Caco-2 (cell line): ENCODE results near the gene CLSTN1. TPM values are rescaled to one million over a fixed set of nuclear protein-coding genes. Genes with fewer than 3 reads are reported as not detected.
A peak's percentile ranks its signal among the peaks of the same experiment; 100 is the strongest.

Experiments
- BruUV-seq: library from RNA; stranded (reverse); fragments of 400-500 nt; replicated peaks from 2 replicates; lab custom pipeline; 2021; lab: Mats Ljungman, UMichigan
- CTCF ChIA-PET: fragments of 300-600 bp; sonication (Branson Sonifier 250); formaldehyde crosslinking; loops from one replicate; lab custom pipeline; 2022; ENCODE audit warnings: antibody characterized with exemption; lab: Charles Lee
- POLR2A ChIA-PET: fragments of 300-600 bp; sonication (Branson Sonifier 250); formaldehyde crosslinking; loops from one replicate; lab custom pipeline; 2022; ENCODE audit warnings: antibody characterized with exemption; lab: Charles Lee
- DNase-seq, 2 experiments: peaks; one replicate each; pipeline versions ENCODE4 v3.0.0 to v3.0.0-alpha.2; 2020 to 2022
- H3K27me3 ChIP-seq: replicated peaks from 2 replicates; pipeline ENCODE4 v1.6.0; 2011; ENCODE audit warnings: low read length; ENCODE audit not compliant: control insufficient read depth, insufficient read depth
- H3K36me3 ChIP-seq: 2 replicates; pipeline ENCODE4 v1.5.1; 2011; ENCODE audit warnings: low read length; ENCODE audit not compliant: control insufficient read depth, insufficient read depth
- H3K4me1 ChIP-seq: fragments of 250-450 bp; sonication (Bioruptor Pico); 2 replicates; pipeline ENCODE4 v1.5.1; 2020; ENCODE audit warnings: mild to moderate bottlenecking
- H3K4me3 ChIP-seq: 2 replicates; pipeline ENCODE4 v1.5.1; 2011; ENCODE audit warnings: low read depth, mild to moderate bottlenecking, control low read depth, low read length
- H3K9me3 ChIP-seq: fragments of 250-450 bp; sonication (Bioruptor Pico); 2 replicates; pipeline ENCODE4 v1.5.1; 2020; ENCODE audit warnings: mild to moderate bottlenecking, moderate library complexity
- H3K27ac Mint-ChIP-seq: one replicate; pipeline ENCODE4 v1.8.0; 2022; ENCODE audit warnings: mixed read lengths; ENCODE audit not compliant: unreplicated experiment
- H3K27me3 Mint-ChIP-seq: one replicate; pipeline ENCODE4 v1.8.0; 2022; ENCODE audit warnings: mixed read lengths; ENCODE audit not compliant: insufficient read depth, unreplicated experiment
- H3K36me3 Mint-ChIP-seq: one replicate; pipeline ENCODE4 v1.8.0; 2022; ENCODE audit warnings: mild to moderate bottlenecking, mixed read lengths; ENCODE audit not compliant: insufficient read depth, unreplicated experiment
- H3K4me1 Mint-ChIP-seq: one replicate; pipeline ENCODE4 v1.8.0; 2022; ENCODE audit warnings: low read depth, mixed read lengths; ENCODE audit not compliant: unreplicated experiment
- H3K4me3 Mint-ChIP-seq: one replicate; pipeline ENCODE4 v1.8.0; 2022; ENCODE audit warnings: mild to moderate bottlenecking, moderate library complexity, mixed read lengths; ENCODE audit not compliant: unreplicated experiment
- H3K9me3 Mint-ChIP-seq: one replicate; pipeline ENCODE4 v1.8.0; 2022; ENCODE audit warnings: mixed read lengths; ENCODE audit not compliant: unreplicated experiment
- intact Hi-C: fragments of 100-400 bp; cut with micrococcal nuclease; formaldehyde crosslinking; loops from one replicate; pipeline ENCODE4 v1.10.0; 2022; ENCODE audit not compliant: unreplicated experiment
- total RNA-seq: library from RNA; stranded (reverse); gene quantifications from 2 replicates; pipeline ENCODE4 v1.2.3, GENCODE V29; 2022
- TF ChIP-seq, protein P1 (sequence below), 2 experiments: fragments of 200-600 bp in 1 of 2; IDR thresholded peaks; 1 replicate in 1 of 2; 2 replicates in 1 of 2; pipeline versions ENCODE4 v1.5.1 to v1.8.0; 2011 to 2022; ENCODE audit warnings: antibody characterized with exemption in 1 of 2, control low read depth in 1 of 2, inconsistent platforms in 1 of 2, low read depth in 1 of 2, low read length in 1 of 2, mild to moderate bottlenecking in 1 of 2, moderate library complexity in 1 of 2; ENCODE audit not compliant: insufficient read depth in 1 of 2, severe bottlenecking in 1 of 2, unreplicated experiment in 1 of 2

The CLSTN1 gene
- total RNA-seq, 1 experiment from 2014 or later = 102 TPM

GRCh38 chr1:9798236-9799130 is 25.3 kb downstream of the CLSTN1 start:
- Mint-ChIP-seq H3K27me3 (no peaks in the 10 kb centered on the region), H3K4me3 (no peak overlapping the region), H3K9me3 (no peaks in the 10 kb centered on the region), H3K36me3 (no peaks in the 10 kb centered on the region), H3K4me1 (peaks cover 6% of the 10 kb centered on the region), H3K27ac (no peak overlapping the region)
- no peak for DNase-seq
- TF ChIP-seq, protein P1, sequence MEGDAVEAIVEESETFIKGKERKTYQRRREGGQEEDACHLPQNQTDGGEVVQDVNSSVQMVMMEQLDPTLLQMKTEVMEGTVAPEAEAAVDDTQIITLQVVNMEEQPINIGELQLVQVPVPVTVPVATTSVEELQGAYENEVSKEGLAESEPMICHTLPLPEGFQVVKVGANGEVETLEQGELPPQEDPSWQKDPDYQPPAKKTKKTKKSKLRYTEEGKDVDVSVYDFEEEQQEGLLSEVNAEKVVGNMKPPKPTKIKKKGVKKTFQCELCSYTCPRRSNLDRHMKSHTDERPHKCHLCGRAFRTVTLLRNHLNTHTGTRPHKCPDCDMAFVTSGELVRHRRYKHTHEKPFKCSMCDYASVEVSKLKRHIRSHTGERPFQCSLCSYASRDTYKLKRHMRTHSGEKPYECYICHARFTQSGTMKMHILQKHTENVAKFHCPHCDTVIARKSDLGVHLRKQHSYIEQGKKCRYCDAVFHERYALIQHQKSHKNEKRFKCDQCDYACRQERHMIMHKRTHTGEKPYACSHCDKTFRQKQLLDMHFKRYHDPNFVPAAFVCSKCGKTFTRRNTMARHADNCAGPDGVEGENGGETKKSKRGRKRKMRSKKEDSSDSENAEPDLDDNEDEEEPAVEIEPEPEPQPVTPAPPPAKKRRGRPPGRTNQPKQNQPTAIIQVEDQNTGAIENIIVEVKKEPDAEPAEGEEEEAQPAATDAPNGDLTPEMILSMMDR (IDR thresholded peaks at IDR 0.05; ENCODE audit: insufficient read depth in 1 of 2, low read depth in 1 of 2, low read length in 1 of 2, severe bottlenecking in 1 of 2, unreplicated experiment in 1 of 2) = no peak
- Histone ChIP-seq H3K27me3 (no peaks in the 10 kb centered on the region), H3K9me3 (no peaks in the 10 kb centered on the region), H3K4me1 (no peaks in the 10 kb centered on the region), H3K4me3 (no peak overlapping the region), H3K36me3 (no peaks in the 10 kb centered on the region)
- no TSS peak for BruUV-seq
- ChIA-PET CTCF (no interaction called here), POLR2A (no interaction called here)
- intact Hi-C loops = no loop called here

GRCh38 chr1:9797049-9797448 is 26.7 kb downstream of the CLSTN1 start:
- Mint-ChIP-seq H3K36me3 (no peaks in the 10 kb centered on the region), H3K4me3 (no peak overlapping the region), H3K4me1 (peaks cover 6% of the 10 kb centered on the region), H3K27me3 (no peaks in the 10 kb centered on the region), H3K27ac (peak overlapping the region; percentile 65), H3K9me3 (no peaks in the 10 kb centered on the region)
- Histone ChIP-seq H3K9me3 (no peaks in the 10 kb centered on the region), H3K4me3 (no peak overlapping the region), H3K27me3 (no peaks in the 10 kb centered on the region), H3K36me3 (no peaks in the 10 kb centered on the region), H3K4me1 (no peaks in the 10 kb centered on the region)
- CTCF ChIA-PET = no interaction called here
- no TSS peak for BruUV-seq
- TF ChIP-seq, protein P1 (IDR thresholded peaks at IDR 0.05; ENCODE audit: insufficient read depth in 1 of 2, low read depth in 1 of 2, low read length in 1 of 2, severe bottlenecking in 1 of 2, unreplicated experiment in 1 of 2) = no peak
- intact Hi-C loops = no loop called here
- no peak for DNase-seq
- POLR2A ChIA-PET = no interaction called here

- H3K4me1 Mint-ChIP-seq = peaks cover 6% of the 10 kb centered on the region
- Histone ChIP-seq H3K9me3 (no peaks in the 10 kb centered on the region), H3K4me1 (no peaks in the 10 kb centered on the region), H3K27me3 (no peaks in the 10 kb centered on the region), H3K4me3 (no peak overlapping the region), H3K36me3 (no peaks in the 10 kb centered on the region)
- intact Hi-C loops = no loop called here
- no peaks in the 10 kb centered on the region for H3K36me3 Mint-ChIP-seq
- TF ChIP-seq, protein P1 (IDR thresholded peaks at IDR 0.05; ENCODE audit: insufficient read depth in 1 of 2, low read depth in 1 of 2, low read length in 1 of 2, severe bottlenecking in 1 of 2, unreplicated experiment in 1 of 2) = no peak
- CTCF ChIA-PET = no interaction called here
- no peaks in the 10 kb centered on the region for H3K9me3 Mint-ChIP-seq
- DNase-seq = no peak
- no peaks in the 10 kb centered on the region for H3K27me3 Mint-ChIP-seq
- no peak overlapping the region for H3K27ac Mint-ChIP-seq
- POLR2A ChIA-PET = no interaction called here
- no peak overlapping the region for H3K4me3 Mint-ChIP-seq
- BruUV-seq = no TSS peak
These were observed 29.7 kb downstream of the CLSTN1 start for GRCh38 chr1:9794081-9794480.
